ENCODE measurements around the gene DUSP1.

Gene DUSP1

DNA sequence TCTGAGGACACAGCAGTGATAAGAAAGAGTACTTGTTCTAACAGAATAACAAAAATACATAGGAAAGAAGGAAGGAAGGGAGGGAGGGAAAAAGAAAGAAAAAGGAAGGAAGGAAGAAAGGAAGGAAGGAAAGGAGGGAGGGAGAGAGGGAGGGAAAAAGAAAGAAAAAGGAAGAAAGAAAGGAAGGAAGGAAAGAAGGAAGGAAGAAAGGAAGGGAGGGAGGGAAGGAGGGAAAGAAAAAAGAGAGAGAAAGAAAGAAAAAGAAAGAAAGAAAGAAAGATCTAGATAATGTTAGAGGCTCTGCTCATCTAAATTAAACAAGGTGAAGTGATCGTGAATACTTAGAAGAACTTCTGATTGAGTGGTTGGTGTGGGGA, 29.8 kb downstream of the DUSP1 start:
- DNase-seq = no peak

DNA sequence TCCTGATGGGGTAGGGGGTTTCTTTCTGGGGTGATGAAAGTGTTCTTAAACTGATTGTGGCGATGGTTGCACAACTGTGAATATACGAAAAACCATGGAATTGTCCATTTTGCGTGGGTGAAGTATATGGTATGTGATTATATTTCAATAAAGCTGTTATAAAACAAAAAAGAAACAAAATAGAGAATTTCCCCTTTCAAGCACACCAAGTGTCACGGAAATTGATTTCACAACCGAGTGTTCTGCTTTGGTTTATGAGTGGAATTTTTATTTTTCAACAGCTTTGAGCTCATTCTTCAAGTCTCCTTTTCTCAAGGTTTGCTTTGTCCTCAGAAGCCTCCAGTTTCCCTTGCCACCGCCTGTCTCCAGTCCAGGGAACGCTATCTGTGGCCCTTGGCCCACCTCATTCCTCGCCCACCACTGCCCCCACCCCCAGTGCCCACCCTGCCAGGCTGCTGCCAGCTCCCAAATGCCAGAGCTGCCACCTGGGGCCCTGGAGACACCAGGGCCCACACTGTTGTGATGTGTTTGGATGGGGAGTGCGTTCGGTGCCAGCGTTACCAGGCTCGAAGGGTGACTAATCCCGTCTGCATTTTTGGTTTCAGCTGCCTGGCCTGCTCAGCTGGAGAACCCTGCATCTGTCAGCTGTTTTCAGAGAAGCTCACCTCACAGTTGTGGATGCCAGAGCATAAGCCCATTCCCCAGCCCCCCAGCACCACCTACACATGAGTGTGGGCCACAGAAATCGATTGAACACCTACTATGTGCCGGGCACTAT, 30.4 kb downstream of the DUSP1 start:
- DNase-seq = no peak

DNA sequence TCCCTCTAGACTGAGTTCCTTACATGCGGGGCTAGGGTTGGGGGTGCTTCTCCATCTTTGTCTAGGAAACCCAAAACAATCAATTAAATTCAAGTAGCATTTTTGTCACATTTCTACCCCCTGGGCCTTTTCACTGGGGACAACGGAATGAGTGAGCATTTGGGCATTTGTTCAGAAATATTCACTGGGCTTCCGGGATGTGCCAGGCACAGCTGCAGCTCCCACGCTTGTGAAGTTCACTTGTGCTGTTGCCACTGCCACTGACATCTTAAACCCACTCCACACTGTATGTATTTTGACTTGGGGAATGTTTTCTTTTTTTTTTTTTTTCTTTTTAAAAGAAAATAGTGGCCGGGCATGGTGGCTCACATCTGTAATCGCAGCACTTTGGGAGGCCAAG, 31.6 kb downstream of the DUSP1 start:
- no peak for DNase-seq

DNA sequence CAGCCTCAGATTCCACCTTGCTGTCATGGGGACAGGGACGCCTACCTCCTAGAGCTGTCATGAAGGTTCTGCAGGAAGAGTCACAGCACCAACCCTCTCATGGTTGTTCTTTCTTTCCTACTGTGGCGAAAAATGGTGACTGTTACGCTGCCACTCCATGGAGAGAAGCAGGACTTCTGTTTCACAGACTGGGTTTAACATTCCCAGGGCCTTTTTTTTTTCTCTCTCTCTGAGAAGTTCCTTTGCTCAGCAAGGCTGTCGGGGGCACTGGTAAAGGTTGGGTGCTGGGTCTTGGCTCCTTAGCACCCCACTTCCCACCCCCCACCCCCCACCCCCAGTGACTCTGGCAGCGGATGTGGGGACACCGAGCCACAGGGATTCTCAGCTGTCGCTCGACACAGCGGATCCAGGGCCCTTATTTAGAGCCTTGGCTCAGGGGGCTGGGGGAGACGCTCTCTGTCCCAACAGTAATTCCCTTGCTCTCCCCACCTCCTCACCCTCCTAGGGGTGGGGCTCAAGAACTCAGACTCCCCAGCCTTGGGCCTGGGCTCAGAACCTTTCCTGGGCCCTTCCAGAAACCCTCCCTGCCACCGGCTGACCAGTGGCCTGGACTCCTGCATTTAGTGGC, 34.4 kb downstream of the DUSP1 start:
- no peak for DNase-seq

DNA sequence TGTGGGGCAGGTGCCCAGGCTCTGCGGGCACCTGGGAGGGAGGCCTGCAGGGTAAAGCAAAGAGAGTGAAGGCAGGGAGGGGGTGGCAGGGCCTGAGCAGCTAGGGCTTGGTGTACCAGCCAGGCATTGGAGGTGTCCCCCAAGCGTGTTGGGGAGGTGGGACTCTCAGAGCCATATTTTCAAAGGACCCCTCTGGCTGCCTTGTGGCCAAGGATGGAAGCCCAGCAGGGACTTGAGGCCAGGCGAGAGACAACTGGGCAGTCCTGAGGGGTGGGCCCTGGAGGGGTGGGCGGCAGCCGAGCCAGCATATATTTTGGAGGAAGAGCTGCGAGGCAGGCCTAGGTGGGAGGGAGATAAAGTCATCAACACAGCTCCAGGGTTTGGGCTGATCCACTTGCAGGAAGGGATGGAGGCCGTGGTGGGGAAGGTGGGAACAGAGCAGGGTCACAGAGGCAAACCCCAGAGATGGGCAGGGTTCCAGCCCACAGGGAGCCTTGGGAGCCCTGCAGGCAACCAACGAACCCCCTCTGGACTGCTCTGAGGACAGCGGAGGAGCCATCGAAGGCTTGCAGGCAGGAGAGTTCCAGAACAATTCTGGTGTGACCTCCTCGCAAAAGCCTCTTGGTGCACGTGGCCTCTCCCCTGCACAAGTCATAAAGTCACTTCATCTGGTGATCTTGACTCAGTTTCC, 35.7 kb downstream of the DUSP1 start:
- DNase-seq = no peak

DNA sequence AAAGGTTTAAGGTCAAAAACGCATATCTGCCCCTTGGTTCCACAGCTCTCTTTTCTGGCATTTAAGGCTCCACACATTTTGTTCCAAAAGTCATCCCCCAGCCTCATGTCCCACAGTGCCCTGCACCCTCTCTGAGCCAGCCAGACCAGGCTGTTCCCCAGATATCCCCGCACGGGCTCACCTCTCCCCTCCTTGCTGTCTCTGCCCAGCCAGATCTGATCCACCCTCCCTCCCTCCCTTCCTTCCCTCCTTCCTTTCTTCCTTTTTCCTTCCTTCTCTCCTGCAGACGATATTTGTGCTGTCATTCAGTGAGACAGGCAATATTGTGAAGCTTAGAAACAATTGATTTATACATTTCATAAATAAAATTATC, 37.0 kb downstream of the DUSP1 start:
- DNase-seq = no peak

DNA sequence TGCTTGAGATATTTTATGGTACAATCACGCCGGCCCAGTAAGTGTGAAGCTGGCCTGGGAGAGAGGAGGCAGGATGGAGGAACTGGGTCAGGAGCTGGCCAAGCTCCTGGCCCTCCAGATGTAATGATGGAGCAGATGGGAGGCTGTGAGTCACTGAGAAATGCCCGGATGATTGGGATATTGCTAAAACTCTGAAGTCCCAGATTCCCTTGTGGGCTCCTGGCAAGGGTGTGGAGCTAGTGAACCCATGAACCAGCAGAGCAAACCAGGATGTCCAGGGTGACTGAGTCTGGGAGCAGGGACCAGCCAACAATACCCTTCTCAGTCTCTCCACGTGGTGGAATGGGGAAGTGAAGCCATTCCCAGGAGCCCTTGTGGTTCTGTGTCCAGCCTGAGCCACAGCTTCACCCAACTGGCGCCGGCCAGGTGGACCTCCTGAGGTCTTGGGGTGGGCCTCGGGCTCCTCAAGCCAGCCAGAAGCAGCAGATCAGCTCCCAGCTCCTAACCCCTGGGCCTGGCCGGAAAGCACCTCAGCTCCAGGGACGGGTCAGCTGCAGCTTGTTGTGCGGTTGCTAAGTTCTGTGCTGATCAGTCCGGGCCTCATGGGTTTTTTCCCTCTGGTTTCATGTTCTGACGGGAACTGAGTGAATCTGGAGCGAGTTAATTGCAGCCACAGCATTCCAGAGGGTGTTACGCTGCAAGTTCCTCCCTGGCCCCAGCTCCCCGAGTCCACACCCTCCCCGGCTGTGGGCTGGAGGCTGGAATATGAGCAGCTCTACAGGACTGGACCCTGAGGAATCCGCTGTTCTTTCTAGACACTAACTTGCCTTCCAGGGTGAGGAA, 37.6 kb downstream of the DUSP1 start:
- DNase-seq = no peak

DNA sequence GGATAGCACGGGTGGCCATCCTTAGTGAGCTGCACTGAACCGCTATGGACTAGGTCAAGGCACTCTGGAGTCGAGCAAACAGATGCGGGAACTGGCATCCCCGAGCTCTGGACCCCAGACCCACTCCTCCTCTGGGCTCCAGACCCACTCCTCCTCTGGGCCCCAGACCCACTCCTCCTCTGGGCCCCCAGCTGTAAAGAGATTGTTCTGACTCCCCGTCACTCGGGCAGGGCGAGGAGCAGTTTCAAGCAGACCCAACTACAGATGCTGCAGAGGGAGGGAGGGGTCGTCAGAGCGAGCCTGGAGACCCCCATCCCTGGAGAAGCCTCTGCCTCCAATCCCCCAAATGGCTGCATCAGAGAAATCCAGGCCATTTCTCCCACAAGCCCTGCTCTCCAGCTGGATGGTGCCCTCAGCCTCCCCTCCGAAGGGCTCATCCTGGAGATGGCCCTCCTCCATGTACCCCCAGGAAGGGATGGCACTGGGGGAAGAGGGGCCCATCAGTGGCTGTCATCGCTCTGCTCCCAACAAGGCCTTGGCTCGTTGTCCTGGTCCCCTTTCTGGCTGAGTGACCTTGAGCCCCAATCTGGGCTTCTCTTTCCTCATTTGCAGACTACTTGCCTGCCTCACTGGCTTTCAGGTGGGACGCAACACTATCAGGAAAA, 38.7 kb downstream of the DUSP1 start:
- DNase-seq = no peak

DNA sequence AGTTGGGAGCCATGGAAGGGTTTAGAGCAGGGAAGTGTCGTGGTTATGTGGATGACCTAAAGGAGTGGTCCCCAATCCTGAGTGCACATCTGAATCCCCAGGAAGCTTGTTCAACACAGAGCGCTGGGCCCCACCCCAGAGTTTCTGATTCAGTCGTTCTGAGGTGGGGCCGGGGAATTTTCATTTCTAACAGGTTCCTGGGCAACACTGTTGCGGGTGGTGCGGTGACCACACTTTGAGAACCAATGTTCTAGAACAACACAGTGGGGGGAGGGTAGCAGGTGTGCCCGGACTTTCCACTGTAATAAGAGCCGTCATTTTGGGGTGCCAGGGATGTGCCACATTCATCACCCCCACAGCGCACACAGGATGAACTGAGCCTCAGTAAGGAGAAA, 39.3 kb downstream of the DUSP1 start:
- no peak for DNase-seq

DNA sequence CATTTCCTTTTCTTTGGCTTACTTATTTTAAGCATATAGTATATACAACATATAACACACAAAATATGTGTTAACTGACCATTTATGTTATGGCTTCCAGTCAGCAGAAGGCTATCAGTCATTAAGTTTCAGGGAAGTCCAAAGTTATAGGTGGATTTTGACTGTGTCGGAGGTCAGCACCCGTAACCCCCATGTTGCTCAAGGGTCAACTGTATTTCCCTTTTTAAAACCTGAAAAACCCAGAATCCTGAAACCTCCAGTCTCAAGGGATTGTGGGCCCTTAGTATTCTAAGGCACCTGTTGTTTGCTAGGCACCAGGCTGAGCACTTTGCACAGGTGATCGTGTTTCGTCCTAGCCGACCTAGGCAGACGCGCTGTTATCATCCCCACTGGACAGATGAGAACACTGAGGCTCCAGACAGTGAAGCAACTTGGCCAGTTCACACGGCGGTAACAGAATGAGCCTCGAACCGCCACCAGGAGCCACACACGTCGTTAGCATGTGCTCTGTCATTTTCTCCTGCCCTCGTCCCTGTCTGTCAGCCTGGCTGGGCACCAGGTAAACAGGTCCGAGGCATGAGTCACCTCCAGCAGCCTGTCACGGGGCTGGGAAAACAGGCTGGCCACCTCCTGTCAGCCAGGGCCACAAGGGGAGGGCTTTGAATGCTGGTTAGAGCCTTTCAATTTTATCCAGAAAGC, 39.9 kb downstream of the DUSP1 start:
- no peak for DNase-seq

DNA sequence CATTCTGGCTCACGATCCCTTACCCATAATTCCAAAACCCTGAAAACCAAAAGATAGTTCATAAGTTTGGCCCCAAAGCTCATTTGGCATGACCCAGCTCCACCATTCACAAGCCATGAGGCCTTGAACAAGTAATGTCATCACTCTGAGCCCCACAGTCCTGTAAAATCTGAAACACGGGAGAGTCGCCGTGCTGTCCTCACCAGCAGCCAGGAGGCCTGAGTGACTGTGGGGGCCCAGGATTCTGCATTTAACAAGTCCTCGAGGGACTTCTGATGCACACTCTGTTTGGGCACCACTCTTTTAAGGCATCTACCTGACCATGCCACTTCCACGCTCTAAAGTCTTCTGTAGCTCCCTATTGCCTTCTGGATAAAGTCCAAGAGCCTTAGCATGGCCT, 40.8 kb downstream of the DUSP1 start:
- no peak for DNase-seq

DNA sequence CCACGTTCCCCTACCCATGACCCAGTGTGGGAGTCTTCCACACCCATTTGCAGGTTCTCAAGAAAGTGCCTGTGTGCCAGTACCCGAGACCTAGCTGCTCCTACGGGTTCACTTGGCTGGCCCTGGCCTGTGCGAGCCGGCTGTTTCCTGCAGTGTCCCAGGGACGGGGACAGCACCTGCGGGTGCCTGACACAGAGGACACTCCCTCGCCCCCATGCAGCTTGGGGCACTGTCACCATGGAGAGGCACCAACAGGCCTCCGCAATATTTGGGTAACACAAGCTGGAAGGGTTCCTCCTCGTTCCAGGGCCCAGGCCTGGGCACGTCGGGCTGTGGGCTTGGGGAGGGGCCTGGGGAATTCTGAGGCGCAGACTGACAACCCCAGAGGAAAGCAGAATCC, 41.4 kb downstream of the DUSP1 start:
- DNase-seq = no peak

DNA sequence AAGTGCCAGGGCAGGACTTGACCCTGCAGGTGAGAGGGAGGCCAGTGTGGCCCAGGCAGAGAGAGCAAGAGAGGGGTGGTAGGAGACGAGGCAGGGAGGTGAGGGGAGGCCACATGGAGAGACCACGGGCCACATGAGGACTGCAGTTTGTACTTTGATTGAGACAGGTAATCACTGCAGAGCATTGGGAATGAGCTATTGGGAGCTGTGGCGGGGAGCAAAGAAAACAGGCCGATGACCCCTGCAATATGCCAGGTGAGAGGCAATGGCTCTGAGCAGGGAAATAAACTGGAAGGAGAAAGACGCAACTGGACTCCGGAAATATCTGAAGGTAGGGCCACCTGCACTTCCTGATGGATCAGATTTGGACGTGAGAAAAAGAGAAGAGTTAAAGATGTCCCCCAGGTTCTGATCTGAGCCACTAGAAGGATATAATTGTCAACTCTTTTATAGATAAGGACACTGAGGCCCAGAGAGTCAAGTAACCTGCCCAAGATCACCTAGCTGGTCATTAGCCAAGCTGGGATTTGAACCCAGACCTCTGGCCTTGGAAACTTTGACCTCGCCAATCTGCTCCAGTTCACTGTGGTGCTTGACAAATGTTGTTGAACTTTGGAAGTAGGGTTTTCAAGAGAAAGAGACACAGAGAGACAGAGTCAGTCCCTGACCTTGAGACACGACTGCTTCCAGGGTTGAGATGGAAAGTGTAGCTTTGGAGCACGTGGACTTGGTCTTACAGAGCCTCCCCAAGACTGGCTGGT, 42.3 kb downstream of the DUSP1 start:
- DNase-seq = no peak

DNA sequence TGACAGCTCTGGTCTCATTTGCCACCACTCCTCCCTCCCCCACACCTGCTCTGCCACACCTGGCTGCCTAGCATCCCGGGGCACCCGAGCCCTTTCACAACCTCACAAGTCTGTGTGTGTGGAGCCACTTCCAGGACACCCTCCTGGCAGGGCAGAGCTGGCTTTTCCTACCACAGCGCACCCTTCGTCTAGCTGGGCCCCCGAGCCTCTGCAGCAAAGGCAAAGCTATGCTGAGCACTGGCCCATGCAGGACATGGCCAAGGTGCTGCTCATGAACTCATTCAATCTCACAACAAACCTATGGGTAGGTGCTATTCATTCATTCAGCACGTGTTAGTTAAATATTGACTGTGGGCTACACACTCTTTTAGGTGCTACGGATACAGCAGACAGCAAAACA, 43.4 kb downstream of the DUSP1 start:
- no peak for DNase-seq

DNA sequence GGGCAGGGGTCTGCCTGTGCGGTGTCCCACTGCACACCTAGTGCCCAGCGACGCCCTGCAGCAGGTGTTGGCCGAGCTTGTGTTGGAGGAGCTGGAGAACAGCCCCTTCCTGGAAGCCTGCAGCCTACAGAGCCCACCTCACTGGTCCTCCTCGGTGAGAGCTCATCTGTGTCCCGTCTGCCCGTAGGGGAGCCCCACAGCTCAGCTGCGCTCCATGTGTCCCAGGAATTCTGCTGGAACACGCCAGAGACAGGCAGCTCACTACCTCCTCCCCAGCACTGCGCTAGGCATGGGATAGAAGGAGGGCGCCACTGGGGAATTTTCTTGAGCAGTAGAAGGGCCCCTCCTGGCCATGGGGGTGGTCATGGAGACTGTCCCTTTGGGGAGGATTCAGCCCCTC, 44.0 kb downstream of the DUSP1 start:
- no peak for DNase-seq

DNA sequence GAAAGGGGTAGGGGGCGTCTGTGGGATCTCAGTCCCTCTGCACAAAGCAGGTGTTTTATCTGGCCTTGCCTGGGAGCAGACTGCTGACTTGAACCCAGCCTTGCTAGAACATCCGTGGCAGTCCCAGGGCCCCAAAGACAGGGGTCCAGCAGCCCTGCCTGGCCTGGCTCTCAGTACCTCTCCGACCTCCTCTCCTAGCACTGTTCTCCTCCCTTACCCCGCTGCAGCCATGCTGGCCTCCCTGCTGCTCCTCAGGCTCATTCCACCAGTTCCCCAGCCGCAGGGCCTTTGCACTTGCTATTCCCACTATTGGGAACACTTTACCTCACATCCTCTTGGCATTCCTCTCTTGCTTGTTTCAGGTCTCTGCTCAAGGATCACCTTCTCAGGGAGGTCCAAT, 45.2 kb downstream of the DUSP1 start:
- no peak for DNase-seq

DNA sequence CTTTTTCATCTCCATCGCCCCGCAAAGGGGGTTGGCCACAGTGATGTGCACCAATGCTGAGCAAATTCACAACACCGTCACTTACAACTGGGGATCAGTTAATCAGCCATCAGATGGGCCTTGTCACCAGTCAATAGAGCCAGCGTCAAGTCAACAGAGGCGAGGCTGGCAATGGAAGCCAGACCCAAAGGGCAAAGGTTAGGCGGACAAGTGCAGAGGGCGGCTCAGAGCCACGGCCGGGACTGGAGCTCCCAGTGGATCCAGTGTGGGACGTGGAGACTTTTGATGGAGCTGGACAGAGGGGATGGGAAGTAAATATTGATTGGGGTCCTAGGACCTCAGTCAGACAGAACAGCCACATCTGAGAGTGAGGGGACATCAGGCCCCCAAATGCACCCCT, 45.7 kb downstream of the DUSP1 start:
- no peak for DNase-seq

DNA sequence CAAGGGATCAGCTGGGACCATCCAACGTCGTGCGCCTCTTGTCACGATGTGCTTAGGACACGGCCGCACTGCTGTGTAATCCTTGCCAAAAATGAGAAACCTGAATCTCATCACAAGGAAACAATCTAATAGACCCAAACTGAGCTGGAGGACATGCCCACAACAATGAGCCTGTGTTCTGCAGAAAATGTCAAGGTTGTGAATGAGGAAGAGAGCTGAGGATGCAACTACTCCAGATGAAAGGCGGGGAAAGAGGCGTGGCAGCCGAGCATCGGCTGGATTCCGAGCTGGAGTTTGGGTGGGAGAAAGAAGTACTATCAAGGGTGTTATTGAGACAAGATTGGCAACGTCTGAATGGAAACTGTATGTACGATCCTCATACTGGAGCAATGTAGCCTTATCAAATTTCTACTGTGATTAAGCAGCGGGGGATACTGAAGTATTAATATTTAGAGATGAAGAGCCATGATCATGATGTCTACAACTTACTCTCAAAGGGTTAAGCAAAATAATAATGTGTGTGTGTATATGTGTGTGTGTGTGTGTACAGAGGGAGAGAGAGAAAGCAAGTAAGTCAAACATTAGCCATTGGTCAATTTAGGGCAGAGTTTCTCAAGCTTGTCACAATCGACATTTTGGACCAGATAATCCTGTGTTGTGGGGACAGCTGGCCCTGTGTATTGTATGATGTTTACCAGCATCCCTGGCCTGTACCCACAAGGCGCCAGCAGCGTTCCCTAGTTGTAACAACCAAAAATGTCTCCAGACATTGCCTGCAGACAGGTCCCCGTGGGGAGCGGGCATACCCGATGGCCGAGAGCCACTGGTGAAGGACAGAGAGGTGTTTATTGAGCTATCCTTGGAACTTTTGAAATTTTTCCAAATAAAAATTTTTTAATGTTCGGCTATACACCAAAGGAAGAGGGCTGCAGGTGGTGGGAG, 46.5 kb downstream of the DUSP1 start:
- no peak for DNase-seq

DNA sequence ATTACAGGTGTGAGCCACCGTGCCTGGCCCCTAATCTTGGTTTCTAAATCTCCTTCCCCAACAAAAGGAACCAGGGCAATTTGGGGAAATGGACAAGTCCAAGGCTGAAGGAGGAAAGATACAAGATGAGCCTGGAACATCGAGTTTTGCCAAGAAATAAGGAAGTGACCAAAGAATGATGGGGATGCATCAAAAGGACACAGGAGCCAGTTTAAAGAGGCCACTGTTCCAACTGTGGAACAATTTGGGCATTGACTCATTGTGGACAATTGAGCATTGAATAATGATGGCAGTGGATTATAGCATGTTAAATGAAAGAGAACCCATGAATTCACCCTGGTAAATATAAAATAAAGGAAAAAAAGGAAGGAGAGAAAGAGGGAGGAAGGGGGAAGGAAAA, 47.5 kb downstream of the DUSP1 start:
- DNase-seq = no peak

DNA sequence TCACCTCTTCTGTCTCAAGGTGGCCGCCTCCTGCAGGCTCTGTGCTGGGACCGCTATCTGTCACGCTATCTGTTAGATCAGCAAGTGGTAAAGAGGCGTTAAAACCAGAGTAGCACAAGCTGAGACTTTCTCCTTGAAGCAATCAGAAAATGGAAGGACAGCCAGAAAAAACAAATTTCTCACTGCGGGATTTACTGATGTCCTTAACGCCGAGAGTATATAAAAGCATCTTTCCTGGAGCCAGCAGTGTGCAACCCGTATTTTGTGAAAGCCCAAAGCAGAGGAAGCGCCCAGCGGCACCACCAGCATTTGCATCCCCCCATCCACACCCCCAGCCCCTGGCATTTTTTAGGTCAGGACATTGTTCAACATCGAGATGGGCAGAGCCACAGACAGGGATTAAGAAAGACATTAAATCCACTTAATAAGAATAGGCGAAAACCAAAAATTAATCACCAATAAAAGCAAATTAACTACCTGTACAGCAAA, 48.6 kb downstream of the DUSP1 start:
- DNase-seq = no peak

Data from activated CD4-positive, alpha-beta T cell treated with anti-CD3 and anti-CD28 coated beads for 1 hour (primary cell).